GM12864 (cell line): ENCODE measurements around the gene CDX1.

Experiments used
- DNase-seq: peaks from one replicate; pipeline ENCODE4 v3.0.0-alpha.2; 2011; ENCODE audit warnings: low read depth
- H3K4me3 ChIP-seq: 2 replicates; pipeline ENCODE4 v1.5.1; 2011; ENCODE audit warnings: mild to moderate bottlenecking, low read depth, low read length, control low read depth
- CTCF ChIP-seq: IDR thresholded peaks from 2 replicates; pipeline ENCODE4 v1.5.1; 2011; ENCODE audit warnings: low read depth, mild to moderate bottlenecking, moderate library complexity, low read length, control low read depth, inconsistent platforms; ENCODE audit errors: missing control alignments

CDX1 gene

GRCh38 chr5:150142185-150142958 is 24.2 kb upstream of the CDX1 start:
- no peak for TF ChIP-seq CTCF
- no peak overlapping the region for H3K4me3 ChIP-seq
- no peak for DNase-seq

- no peak for TF ChIP-seq CTCF
Measured at GRCh38 chr5:150142959-150143349, 23.6 kb upstream of the CDX1 start.

GRCh38 chr5:150143350-150144245 is 23.0 kb upstream of the CDX1 start:
- no peak overlapping the region for H3K4me3 ChIP-seq
- TF ChIP-seq CTCF, result no peak
- no peak for DNase-seq

More at GRCh38 chr5:150142959-150143349, 23.6 kb upstream of the CDX1 start:
- no peak for DNase-seq
- no peak overlapping the region for H3K4me3 ChIP-seq

GRCh38 chr5:150144246-150144801 is 22.3 kb upstream of the CDX1 start:
- no peak for TF ChIP-seq CTCF
- DNase-seq, result no peak
- H3K4me3 ChIP-seq, result no peak overlapping the region

GRCh38 chr5:150144879-150145278 is 21.7 kb upstream of the CDX1 start:
- DNase-seq, result no peak
- H3K4me3 ChIP-seq, result no peak overlapping the region
- no peak for TF ChIP-seq CTCF

- no peak overlapping the region for H3K4me3 ChIP-seq
- TF ChIP-seq CTCF, result no peak
- no peak for DNase-seq
Measured at GRCh38 chr5:150146235-150146634, 20.3 kb upstream of the CDX1 start.
